H9 (cell line): Measurements from ENCODE around the gene OCSTAMP. TPM values are rescaled to one million over a fixed set of nuclear protein-coding genes. Genes with fewer than 3 reads are reported as not detected.

Experiments used
- DNase-seq: peaks from one replicate; pipeline ENCODE4 v3.0.0-alpha.2; 2017
- H2AFZ ChIP-seq: one replicate; pipeline ENCODE4 v1.6.1; 2013; ENCODE audit warnings: mild to moderate bottlenecking, low read length, control low read depth, moderate library complexity
- H2AK5ac ChIP-seq: 2 replicates; pipeline ENCODE4 v1.6.1; 2013; ENCODE audit warnings: low read length, control low read depth, mixed read lengths; ENCODE audit not compliant: insufficient read length
- H2BK120ac ChIP-seq: one replicate; pipeline ENCODE4 v1.6.1; 2013; ENCODE audit warnings: low read depth, mild to moderate bottlenecking, low read length, control low read depth, inconsistent platforms; ENCODE audit not compliant: poor library complexity, severe bottlenecking
- H2BK12ac ChIP-seq: 2 replicates; pipeline ENCODE4 v1.6.1; 2013; ENCODE audit warnings: low read length, control low read depth, mixed read lengths, low read depth; ENCODE audit not compliant: insufficient read length
- H2BK15ac ChIP-seq: 2 replicates; pipeline ENCODE4 v1.6.1; 2013; ENCODE audit warnings: low read depth, low read length, control low read depth
- H2BK20ac ChIP-seq: one replicate; pipeline ENCODE4 v1.6.1; 2013; ENCODE audit warnings: low read depth, mild to moderate bottlenecking, low read length, control low read depth, inconsistent platforms; ENCODE audit not compliant: poor library complexity, severe bottlenecking
- H2BK5ac ChIP-seq: 2 replicates; pipeline ENCODE4 v1.6.1; 2013; ENCODE audit warnings: low read length, control low read depth, mixed read lengths; ENCODE audit not compliant: insufficient read length
- H3K14ac ChIP-seq: 2 replicates; pipeline ENCODE4 v1.6.1; 2013; ENCODE audit warnings: low read length, control low read depth; ENCODE audit not compliant: insufficient read depth
- H3K18ac ChIP-seq: 2 replicates; pipeline ENCODE4 v1.6.1; 2013; ENCODE audit warnings: low read depth, mild to moderate bottlenecking, mixed read lengths, low read length, control low read depth; ENCODE audit not compliant: insufficient read length
- H3K23ac ChIP-seq: 2 replicates; pipeline ENCODE4 v1.6.1; 2013; ENCODE audit warnings: low read length, control low read depth, mixed read lengths, low read depth; ENCODE audit not compliant: insufficient read length
- H3K23me2 ChIP-seq: 2 replicates; pipeline ENCODE4 v1.6.1; 2013; ENCODE audit warnings: low read depth, mild to moderate bottlenecking, mixed read lengths, low read length, control low read depth; ENCODE audit not compliant: insufficient read length, poor library complexity, severe bottlenecking
- H3K27ac ChIP-seq: 2 replicates; pipeline ENCODE4 v1.5.1; 2013; ENCODE audit warnings: low read length, control low read depth, mixed read lengths, low read depth; ENCODE audit not compliant: insufficient read length
- H3K27me3 ChIP-seq: 2 replicates; pipeline ENCODE4 v1.6.1; 2013; ENCODE audit warnings: low read length, control low read depth, inconsistent platforms; ENCODE audit not compliant: insufficient read depth
- H3K4ac ChIP-seq: 2 replicates; pipeline ENCODE4 v1.6.1; 2013; ENCODE audit warnings: low read depth, mild to moderate bottlenecking, control low read depth, inconsistent platforms, low read length, moderate library complexity
- H3K4me1 ChIP-seq: 2 replicates; pipeline ENCODE4 v1.6.1; 2013; ENCODE audit warnings: low read length, control low read depth, inconsistent platforms; ENCODE audit not compliant: insufficient read depth
- H3K4me2 ChIP-seq: 2 replicates; pipeline ENCODE4 v1.6.1; 2013; ENCODE audit warnings: low read length, control low read depth, mixed read lengths; ENCODE audit not compliant: insufficient read length, insufficient read depth
- H3K56ac ChIP-seq: 2 replicates; pipeline ENCODE4 v1.6.1; 2013; ENCODE audit warnings: low read depth, mild to moderate bottlenecking, mixed read lengths, low read length, control low read depth; ENCODE audit not compliant: insufficient read length
- H3K79me1 ChIP-seq: 2 replicates; pipeline ENCODE4 v1.6.1; 2013; ENCODE audit warnings: low read depth, mild to moderate bottlenecking, moderate library complexity, low read length, control low read depth, inconsistent platforms; ENCODE audit not compliant: insufficient read depth, poor library complexity, severe bottlenecking
- H3K79me2 ChIP-seq: 2 replicates; pipeline ENCODE4 v1.6.1; 2013; ENCODE audit warnings: low read length, control low read depth, inconsistent platforms; ENCODE audit not compliant: insufficient read depth
- H3K9ac ChIP-seq: 2 replicates; pipeline ENCODE4 v1.6.1; 2013; ENCODE audit warnings: low read length, control low read depth, mixed read lengths; ENCODE audit not compliant: insufficient read length; ENCODE audit errors: extremely low read depth
- H3K9me3 ChIP-seq: one replicate; pipeline ENCODE4 v1.6.1; 2013; ENCODE audit warnings: low read depth, low read length, inconsistent platforms; ENCODE audit not compliant: control insufficient read depth
- H3T11ph ChIP-seq: one replicate; pipeline ENCODE4 v1.6.1; 2013; ENCODE audit warnings: mild to moderate bottlenecking, low read length, control low read depth, inconsistent platforms
- H4K20me1 ChIP-seq: one replicate; pipeline ENCODE4 v1.6.1; 2013; ENCODE audit not compliant: control insufficient read depth, insufficient read length, insufficient read depth
- H4K5ac ChIP-seq: 2 replicates; pipeline ENCODE4 v1.6.1; 2013; ENCODE audit warnings: low read depth, mild to moderate bottlenecking, mixed read lengths, low read length, control low read depth; ENCODE audit not compliant: insufficient read length
- H4K8ac ChIP-seq: replicated peaks from 2 replicates; pipeline ENCODE4 v1.6.1; 2013; ENCODE audit warnings: low read length, control low read depth, mixed read lengths, low read depth; ENCODE audit not compliant: insufficient read length
- H4K91ac ChIP-seq: 2 replicates; pipeline ENCODE4 v1.6.1; 2013; ENCODE audit warnings: low read depth, mild to moderate bottlenecking, moderate library complexity, mixed read lengths, low read length, control low read depth; ENCODE audit not compliant: insufficient read length
- H3K27ac Mint-ChIP-seq, 3 experiments: 2 replicates in 2 of 3; 3 replicates in 1 of 3; pipeline ENCODE4 v1.8.0; 2020 to 2021; ENCODE audit warnings: mixed read lengths in 3 of 3, mild to moderate bottlenecking in 1 of 3, moderate library complexity in 1 of 3
- H3K27me3 Mint-ChIP-seq: 2 replicates; pipeline ENCODE4 v1.8.0; 2021; ENCODE audit warnings: low read depth, mild to moderate bottlenecking, moderate library complexity, mixed read lengths
- H3K36me3 Mint-ChIP-seq, 3 experiments: 2 replicates in 2 of 3; 3 replicates in 1 of 3; pipeline ENCODE4 v1.8.0; 2020 to 2021; ENCODE audit warnings: low read depth in 3 of 3, mixed read lengths in 3 of 3; ENCODE audit not compliant: insufficient read depth in 1 of 3
- H3K4me1 Mint-ChIP-seq, 2 experiments: 2 replicates each; pipeline ENCODE4 v1.8.0; 2020; ENCODE audit warnings: mixed read lengths in 2 of 2
- H3K4me3 Mint-ChIP-seq, 2 experiments: 2 replicates in 1 of 2; 3 replicates in 1 of 2; pipeline ENCODE4 v1.8.0; 2020 to 2021; ENCODE audit warnings: mild to moderate bottlenecking in 2 of 2, mixed read lengths in 2 of 2, moderate library complexity in 1 of 2
- H3K9me3 Mint-ChIP-seq, 2 experiments: 2 replicates in 1 of 2; 3 replicates in 1 of 2; pipeline ENCODE4 v1.8.0; 2020; ENCODE audit warnings: mild to moderate bottlenecking in 2 of 2, mixed read lengths in 2 of 2, moderate library complexity in 1 of 2
- WGBS: extraction: QIAGEN DNeasy Blood & Tissue Kit; methylation state at CpG from one replicate; pipeline ENCODE4 v1.1.7; 2013; ENCODE audit warnings: missing lambda C conversion rate, low lambda C conversion rate, mixed read lengths; ENCODE audit not compliant: insufficient read length; ENCODE audit errors: extremely low coverage; 5-methylcytosine and 5-hydroxymethylcytosine counted together
- total RNA-seq: library from RNA; stranded (reverse); gene quantifications from 2 replicates; pipeline ENCODE4 v1.2.1, GENCODE V29; 2021
- TF ChIP-seq, protein P1 (sequence below): fragments of 200-600 bp; sonication (generic); conservative IDR thresholded peaks from 3 replicates; pipeline ENCODE4 v1.8.0; 2021; ENCODE audit warnings: antibody characterized with exemption, mild to moderate bottlenecking

Gene OCSTAMP
- total RNA-seq, 1 experiment from 2014 or later: not detected

DNA sequence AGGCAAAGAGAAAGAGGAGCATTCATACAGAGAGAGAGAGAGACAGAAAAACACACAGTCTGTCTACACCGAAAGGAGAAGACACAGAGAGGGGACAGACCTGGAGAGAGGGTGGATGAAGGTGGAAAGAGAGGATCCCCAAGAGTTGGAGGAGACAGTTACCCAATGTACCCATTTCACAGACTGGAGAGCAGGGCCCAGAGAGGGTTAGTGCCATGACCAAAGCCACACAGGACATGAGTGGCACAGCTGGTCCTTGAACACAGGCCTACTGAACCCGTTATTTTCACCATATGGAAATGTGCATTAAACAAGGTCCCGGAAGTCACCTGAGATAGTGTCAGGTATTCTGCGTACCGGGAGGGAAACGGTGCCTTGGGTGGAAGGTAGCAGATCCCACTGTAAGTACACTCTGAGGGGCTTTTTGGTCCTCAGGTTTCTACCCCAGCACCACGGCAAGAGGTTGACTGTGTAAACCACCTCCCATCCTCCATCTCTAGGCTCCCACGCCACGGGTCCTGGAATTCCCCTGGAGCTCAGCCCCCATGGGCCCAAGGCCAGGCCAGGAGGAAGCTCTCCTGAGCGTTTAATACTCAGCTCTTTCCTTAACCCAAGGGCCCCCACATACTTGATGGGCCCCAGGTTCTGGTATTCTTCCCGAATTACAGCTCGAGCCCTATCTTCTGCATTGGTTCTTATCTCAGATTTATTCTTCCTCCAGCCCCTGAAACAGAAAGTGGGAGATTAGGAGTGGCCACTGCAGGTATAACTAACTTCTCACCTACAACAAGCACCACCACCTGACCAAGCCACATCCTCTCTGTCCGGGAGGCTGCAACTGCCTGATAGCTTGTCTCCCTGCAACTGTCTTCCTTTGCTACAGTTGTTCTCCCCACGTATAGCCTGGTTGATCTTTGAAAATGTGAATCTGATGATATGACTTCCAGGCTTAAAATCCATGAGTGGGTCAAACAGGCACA, 38.4 kb upstream of the OCSTAMP start:
- Mint-ChIP-seq H3K4me1 (peaks cover 23 to 25% of the 10 kb centered on the region in 2 experiments), H3K27ac (peak overlapping the region in 1 of 3 experiments; percentile 58; a peak in 1 of 7 replicates)
- H3K56ac ChIP-seq: no peak overlapping the region

More for the DNA sequence above, 38.4 kb upstream of the OCSTAMP start:
- Histone ChIP-seq H3K79me1 (no peaks in the 10 kb centered on the region), H3K23me2 (no peaks in the 10 kb centered on the region), H3K4me2 (no peak overlapping the region), H2BK5ac (no peak overlapping the region), H3K4ac (no peak overlapping the region), H2BK120ac (no peak overlapping the region), H3K18ac (no peak overlapping the region), H3K27me3 (no peaks in the 10 kb centered on the region), H3K14ac (no peak overlapping the region), H3K23ac (no peak overlapping the region), H2BK15ac (no peak overlapping the region), H2AFZ (no peak overlapping the region), H3K4me1 (peaks cover 6% of the 10 kb centered on the region), H4K20me1 (no peaks in the 10 kb centered on the region), H2BK20ac (no peak overlapping the region), H3K27ac (no peak overlapping the region), H3K79me2 (no peaks in the 10 kb centered on the region), H3K9ac (no peak overlapping the region), H4K91ac (no peak overlapping the region), H3K9me3 (no peaks in the 10 kb centered on the region), H4K5ac (no peak overlapping the region), H2AK5ac (no peak overlapping the region), H2BK12ac (no peak overlapping the region), H4K8ac (no peak overlapping the region), H3T11ph (no peak overlapping the region)
- TF ChIP-seq, protein P1, sequence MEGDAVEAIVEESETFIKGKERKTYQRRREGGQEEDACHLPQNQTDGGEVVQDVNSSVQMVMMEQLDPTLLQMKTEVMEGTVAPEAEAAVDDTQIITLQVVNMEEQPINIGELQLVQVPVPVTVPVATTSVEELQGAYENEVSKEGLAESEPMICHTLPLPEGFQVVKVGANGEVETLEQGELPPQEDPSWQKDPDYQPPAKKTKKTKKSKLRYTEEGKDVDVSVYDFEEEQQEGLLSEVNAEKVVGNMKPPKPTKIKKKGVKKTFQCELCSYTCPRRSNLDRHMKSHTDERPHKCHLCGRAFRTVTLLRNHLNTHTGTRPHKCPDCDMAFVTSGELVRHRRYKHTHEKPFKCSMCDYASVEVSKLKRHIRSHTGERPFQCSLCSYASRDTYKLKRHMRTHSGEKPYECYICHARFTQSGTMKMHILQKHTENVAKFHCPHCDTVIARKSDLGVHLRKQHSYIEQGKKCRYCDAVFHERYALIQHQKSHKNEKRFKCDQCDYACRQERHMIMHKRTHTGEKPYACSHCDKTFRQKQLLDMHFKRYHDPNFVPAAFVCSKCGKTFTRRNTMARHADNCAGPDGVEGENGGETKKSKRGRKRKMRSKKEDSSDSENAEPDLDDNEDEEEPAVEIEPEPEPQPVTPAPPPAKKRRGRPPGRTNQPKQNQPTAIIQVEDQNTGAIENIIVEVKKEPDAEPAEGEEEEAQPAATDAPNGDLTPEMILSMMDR: no peak
- WGBS: no CpG with 5 or more reads among the region's 14 CpGs
- no peaks in the 10 kb centered on the region; a peak in 3 of 5 replicates for H3K9me3 Mint-ChIP-seq
- no peaks in the 10 kb centered on the region for H3K27me3 Mint-ChIP-seq
- DNase-seq: no peak
- H3K4me3 Mint-ChIP-seq: no peak overlapping the region
- H3K36me3 Mint-ChIP-seq: peaks cover 0 to 24% (median 9%) of the 10 kb centered on the region in 3 experiments; a peak in 5 of 7 replicates
